ENCODE data around the gene GFPT1.

DNA sequence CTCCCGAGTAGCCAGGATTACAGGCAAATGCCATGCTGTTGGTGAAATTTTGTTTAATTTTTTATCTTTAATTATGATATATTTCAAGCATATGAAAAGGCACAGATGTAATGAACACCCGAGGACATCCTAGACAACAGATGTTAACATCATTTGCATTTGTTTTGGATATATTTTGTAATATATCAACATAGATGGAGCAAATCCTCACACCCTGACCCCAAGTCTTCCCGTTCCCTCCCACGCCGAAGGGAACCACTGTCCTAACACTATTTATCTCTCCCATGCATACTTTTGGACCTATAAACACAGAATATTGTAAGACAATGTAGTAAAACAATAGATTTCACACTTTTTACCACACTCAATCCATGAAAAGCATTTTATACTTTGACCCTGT is 99.5 kb downstream of the GFPT1 start:
- no peak for TF ChIP-seq CTCF (conservative IDR thresholded peaks at IDR 0.05; ENCODE audit: low read length)
- TF ChIP-seq EZH2phosphoT487 (IDR thresholded peaks at IDR 0.05; ENCODE audit: borderline replicate concordance): no peak

Data from Loucy (cell line).